Gastrocnemius medialis (tissue), 4 donors: ENCODE data around the gene FOXP2. TPM values are rescaled to one million over a fixed set of nuclear protein-coding genes. Genes with fewer than 3 reads are reported as not detected.
A peak's percentile ranks its signal among the peaks of the same experiment; 100 is the strongest.

Experiments
- ATAC-seq, 2 donors: fragments of 150-250 bp; one replicate each; pipeline ENCODE4 v1.9.1; 2016
- DNase-seq, 2 donors: peaks; one replicate each; pipeline ENCODE4 v3.0.0-alpha.2; 2019
- H3K27ac ChIP-seq, 4 donors: fragments of 200-600 bp; sonication (generic); 1 replicate in 1 of 4; 2 replicates in 3 of 4; pipeline ENCODE4 v1.5.1; 2016 to 2018; ENCODE audit warnings: mild to moderate bottlenecking in 2 of 4, moderate library complexity in 1 of 4
- H3K27me3 ChIP-seq, 3 donors: fragments of 200-600 bp; sonication (generic) in 2 of 3; 1 replicate in 1 of 3; 2 replicates in 2 of 3; pipeline versions ENCODE4 v1.5.1 to v1.6.0; 2016 to 2019; ENCODE audit warnings: mild to moderate bottlenecking in 1 of 3, moderate library complexity in 1 of 3
- H3K36me3 ChIP-seq, 2 donors: fragments of 200-600 bp; sonication (generic) in 1 of 2; one replicate each; pipeline ENCODE4 v1.5.1; 2017 to 2018
- H3K4me1 ChIP-seq, 2 donors: fragments of 200-600 bp; sonication (generic) in 1 of 2; one replicate each; pipeline ENCODE4 v1.5.1; 2016 to 2017; ENCODE audit warnings: mild to moderate bottlenecking in 2 of 2
- H3K4me3 ChIP-seq, 4 donors: fragments of 200-600 bp; sonication (generic) in 3 of 4; 1 replicate in 1 of 4; 2 replicates in 3 of 4; pipeline ENCODE4 v1.5.1; 2016 to 2019; ENCODE audit warnings: mild to moderate bottlenecking in 2 of 4
- H3K9me3 ChIP-seq, 3 donors: fragments of 200-600 bp; sonication (generic) in 2 of 3; 1 replicate in 1 of 3; 2 replicates in 2 of 3; pipeline ENCODE4 v1.5.1; 2016 to 2019
- CTCF ChIP-seq, 5 experiments: fragments of 450-650 bp in 3 of 5; fragments of 200-600 bp in 2 of 5; sonication (generic) in 2 of 5; IDR thresholded peaks in 4 of 5; conservative IDR thresholded peaks in 1 of 5; 1 replicate in 4 of 5; 2 replicates in 1 of 5; pipeline ENCODE4 v1.5.1; 2016 to 2019; ENCODE audit warnings: antibody characterized with exemption in 5 of 5, mild to moderate bottlenecking in 3 of 5, moderate library complexity in 3 of 5
- POLR2A ChIP-seq, 2 donors: fragments of 450-650 bp; IDR thresholded peaks; one replicate each; pipeline ENCODE4 v1.6.1; 2017; ENCODE audit warnings: antibody characterized with exemption in 2 of 2, mild to moderate bottlenecking in 2 of 2, moderate library complexity in 2 of 2
- in situ Hi-C, 4 donors: fragments of 200-750 bp; cut with MboI; loops; one replicate each; pipeline versions ENCODE4 v1.15.0 to v1.8.0; 2017; ENCODE audit warnings: low sequenced_read_pairs in 4 of 4
- intact Hi-C: fragments of 100-400 bp; cut with DNase I; formaldehyde crosslinking; loops from one replicate; pipeline ENCODE4 v1.15.1; 2023; ENCODE audit warnings: low total_unique reads
- total RNA-seq, 4 donors: library from RNA; depleted of rRNA; stranded (reverse); fragments of >200 nt; gene quantifications; one replicate each; pipeline versions ENCODE4 v1.1.0 to v1.2.3, GENCODE V29; 2016

FOXP2 gene
- total RNA-seq, 4 donors from 2014 or later: 4.9 to 16.9 (median 7.5) TPM

DNA sequence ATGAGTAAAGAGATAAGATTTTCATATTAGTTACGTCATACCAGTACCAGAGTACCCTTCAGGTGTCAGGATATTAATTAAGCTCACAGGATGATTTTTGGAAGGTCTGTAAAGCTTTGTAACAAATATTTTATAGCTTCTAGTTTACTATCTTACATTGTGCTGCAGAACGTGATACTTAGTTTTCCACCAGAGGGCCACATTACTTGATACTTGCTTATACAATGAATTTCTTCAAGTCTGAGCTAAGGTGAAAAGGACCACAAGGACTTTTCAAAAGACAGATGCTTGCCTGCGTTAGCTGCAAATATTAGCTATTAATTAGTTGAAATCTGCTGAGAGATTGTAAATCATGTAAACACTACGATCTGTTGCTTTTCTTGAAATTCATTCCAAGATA lies 12.2 kb downstream of the FOXP2 start:
- H3K9me3 ChIP-seq: no peaks in the 10 kb centered on the region
- H3K4me3 ChIP-seq: no peak overlapping the region
- no peaks in the 10 kb centered on the region for H3K36me3 ChIP-seq
- no peaks in the 10 kb centered on the region for H3K27me3 ChIP-seq
- DNase-seq: no peak
- TF ChIP-seq POLR2A (IDR thresholded peaks at IDR 0.05) (no peak), CTCF (IDR thresholded peaks at IDR 0.05 in 4 of 5, conservative IDR thresholded peaks at IDR 0.05 in 1 of 5) (peak in 1 of 5 experiments; percentile 36)
- H3K27ac ChIP-seq: no peak overlapping the region
- in situ Hi-C loops: no loop called here
- peak in 1 of 2 donors; percentile 36 for ATAC-seq
- intact Hi-C loops: no loop called here
- H3K4me1 ChIP-seq: peaks cover 18 to 44% of the 10 kb centered on the region in 2 donors

DNA sequence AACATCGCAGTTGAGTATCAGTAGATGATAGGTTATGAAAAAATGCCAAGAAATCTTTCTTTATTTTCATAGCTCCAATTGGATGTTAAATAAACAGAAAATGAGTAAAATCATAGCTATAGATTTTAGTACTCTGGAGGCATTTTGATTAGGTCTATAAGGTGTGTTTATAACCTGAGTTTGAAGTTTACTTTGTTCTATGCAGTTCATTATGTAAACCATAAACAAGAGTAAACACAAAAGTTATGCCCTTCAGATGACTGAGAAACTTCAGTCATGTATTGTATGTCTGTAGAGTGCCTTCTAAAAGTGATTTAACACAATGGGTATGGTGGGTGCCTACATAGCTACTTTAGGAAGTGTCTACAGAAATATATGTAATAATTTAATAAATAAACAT lies 13.6 kb downstream of the FOXP2 start:
- TF ChIP-seq CTCF (IDR thresholded peaks at IDR 0.05 in 4 of 5, conservative IDR thresholded peaks at IDR 0.05 in 1 of 5) (no peak), POLR2A (IDR thresholded peaks at IDR 0.05) (no peak)
- H3K4me3 ChIP-seq: no peak overlapping the region
- peaks cover 11 to 34% of the 10 kb centered on the region in 2 donors for H3K4me1 ChIP-seq
- intact Hi-C loops (no loop called here), in situ Hi-C loops (no loop called here)
- H3K9me3 ChIP-seq: no peaks in the 10 kb centered on the region
- H3K36me3 ChIP-seq: no peaks in the 10 kb centered on the region
- no peaks in the 10 kb centered on the region for H3K27me3 ChIP-seq
- ATAC-seq (no peak), DNase-seq (no peak)
- no peak overlapping the region for H3K27ac ChIP-seq

GRCh38 chr7:114431189-114431588 lies 16.6 kb downstream of the FOXP2 start:
- Histone ChIP-seq H3K4me3 (no peak overlapping the region), H3K4me1 (peaks cover 11 to 19% of the 10 kb centered on the region in 2 donors), H3K9me3 (no peaks in the 10 kb centered on the region), H3K36me3 (no peaks in the 10 kb centered on the region), H3K27me3 (no peaks in the 10 kb centered on the region), H3K27ac (no peak overlapping the region)
- ATAC-seq (no peak), DNase-seq (no peak)
- in situ Hi-C loops: no loop called here
- no peak for TF ChIP-seq CTCF (IDR thresholded peaks at IDR 0.05 in 4 of 5, conservative IDR thresholded peaks at IDR 0.05 in 1 of 5)
- TF ChIP-seq POLR2A (IDR thresholded peaks at IDR 0.05): no peak
- intact Hi-C loops: no loop called here

DNA sequence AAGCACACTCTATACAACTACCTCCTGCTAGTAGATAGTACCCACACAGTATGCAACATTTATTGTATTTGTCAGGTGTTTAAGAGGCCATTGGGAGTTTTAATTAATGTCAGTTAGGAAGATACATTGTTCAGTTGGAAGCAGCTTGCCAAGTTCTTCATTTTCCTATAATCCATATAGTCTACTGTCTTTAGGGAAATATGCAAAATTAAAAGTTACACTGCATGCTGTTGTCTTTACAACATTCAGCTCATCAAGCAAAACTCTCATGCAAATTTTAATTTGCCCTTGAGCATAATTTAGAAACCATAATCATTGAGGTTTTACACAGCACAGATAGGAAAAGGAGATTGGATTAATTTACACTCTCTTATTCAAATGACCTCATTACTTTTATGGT lies 17.4 kb downstream of the FOXP2 start:
- intact Hi-C loops: no loop called here
- ATAC-seq: no peak

More for the DNA sequence above, 17.4 kb downstream of the FOXP2 start:
- in situ Hi-C loops: no loop called here
- Histone ChIP-seq H3K36me3 (no peaks in the 10 kb centered on the region), H3K4me1 (peaks cover 11 to 19% of the 10 kb centered on the region in 2 donors), H3K27me3 (no peaks in the 10 kb centered on the region), H3K4me3 (no peak overlapping the region), H3K9me3 (no peaks in the 10 kb centered on the region), H3K27ac (no peak overlapping the region)
- no peak for DNase-seq
- TF ChIP-seq CTCF (IDR thresholded peaks at IDR 0.05 in 4 of 5, conservative IDR thresholded peaks at IDR 0.05 in 1 of 5): no peak
- TF ChIP-seq POLR2A (IDR thresholded peaks at IDR 0.05): no peak
